HepG2 (cell line): Measurements from ENCODE around the gene NRN1L. TPM values are rescaled to one million over a fixed set of nuclear protein-coding genes. Genes with fewer than 3 reads are reported as not detected.

Experiments
- HNF1B ChIP-seq: sonication (generic); formaldehyde crosslinking; IDR thresholded peaks from 2 replicates; pipeline ENCODE4 v1.5.1; 2020; ENCODE audit warnings: mild to moderate bottlenecking, moderate library complexity, missing genetic modification reagents
- IRX3 ChIP-seq: sonication (generic); formaldehyde crosslinking; IDR thresholded peaks from 2 replicates; pipeline ENCODE4 v1.8.1; 2023; ENCODE audit warnings: mild to moderate bottlenecking, low read depth, missing genetic modification reagents, borderline replicate concordance
- JDP2 ChIP-seq: sonication (generic); formaldehyde crosslinking; IDR thresholded peaks from 2 replicates; pipeline ENCODE4 v1.8.1; 2022; ENCODE audit warnings: missing genetic modification reagents, borderline replicate concordance
- KLF6 ChIP-seq: IDR thresholded peaks from 2 replicates; pipeline ENCODE4 v1.8.0; 2016; ENCODE audit warnings: missing biosample characterization, missing genetic modification reagents
- PLSCR1 ChIP-seq: sonication (generic); formaldehyde crosslinking; IDR thresholded peaks from 2 replicates; pipeline ENCODE4 v1.5.0; 2020; ENCODE audit warnings: missing genetic modification reagents, mild to moderate bottlenecking, borderline replicate concordance
- RBM22 ChIP-seq: fragments of 200-400 bp; formaldehyde crosslinking; optimal IDR thresholded peaks from 2 replicates; pipeline ENCODE3; 2017; ENCODE audit warnings: mild to moderate bottlenecking, low read length, moderate library complexity
- SIX4 ChIP-seq: sonication (generic); formaldehyde crosslinking; IDR thresholded peaks from 2 replicates; pipeline ENCODE4 v1.4.0; 2020; ENCODE audit warnings: missing genetic modification reagents
- ZIK1 ChIP-seq: sonication (generic); formaldehyde crosslinking; IDR thresholded peaks from 2 replicates; pipeline ENCODE4 v1.5.0; 2020; ENCODE audit warnings: mild to moderate bottlenecking, low read depth, missing genetic modification reagents, borderline replicate concordance
- ZNF34 ChIP-seq: sonication (generic); formaldehyde crosslinking; IDR thresholded peaks from 2 replicates; pipeline ENCODE4 v1.4.0; 2020; ENCODE audit warnings: mild to moderate bottlenecking, missing genetic modification reagents, borderline replicate concordance
- ZNF780A ChIP-seq: sonication (generic); formaldehyde crosslinking; IDR thresholded peaks from 2 replicates; pipeline ENCODE4 v1.8.0; 2022; ENCODE audit warnings: mild to moderate bottlenecking, missing genetic modification reagents, moderate library complexity
- ZNF790 ChIP-seq: sonication (generic); formaldehyde crosslinking; IDR thresholded peaks from 2 replicates; pipeline ENCODE4 v1.8.0; 2022; ENCODE audit warnings: missing genetic modification reagents, mild to moderate bottlenecking, borderline replicate concordance
- ZNF816 ChIP-seq: sonication (generic); formaldehyde crosslinking; IDR thresholded peaks from 2 replicates; pipeline ENCODE4 v1.8.0; 2022; ENCODE audit warnings: missing genetic modification reagents, mild to moderate bottlenecking, borderline replicate concordance
- polyA plus RNA-seq, 8 experiments: library from polyadenylated mRNA; depleted of rRNA in 3 of 8; stranded (reverse) in 7 of 8; unstranded in 1 of 8; fragments of >200 nt; fragmentation: Illumina TruSeq in 4 of 8; extraction: Trizol in 4 of 8; gene quantifications; 2 replicates each; pipeline versions ENCODE4 v1.2.1 to v1.2.3, GENCODE V29; 2011 to 2016; ENCODE audit warnings: low read depth in 4 of 8, missing spikeins in 1 of 8, mixed read lengths in 1 of 8; ENCODE audit not compliant: insufficient read depth in 1 of 8
- total RNA-seq, 5 experiments: library from RNA; depleted of rRNA; stranded (reverse); fragments of >200 nt; fragmentation: Illumina TruSeq; extraction: Trizol; gene quantifications; 2 replicates each; pipeline ENCODE4 v1.2.3, GENCODE V29; 2016; ENCODE audit warnings: low read depth in 1 of 5
- TF ChIP-seq, protein P1 (sequence below): IDR thresholded peaks from 2 replicates; pipeline ENCODE4 v1.6.1; 2016; ENCODE audit warnings: mild to moderate bottlenecking
- TF ChIP-seq, protein P2 (sequence below): sonication (generic); formaldehyde crosslinking; IDR thresholded peaks from 2 replicates; pipeline ENCODE4 v1.4.0; 2020; ENCODE audit warnings: low read depth, mild to moderate bottlenecking, missing genetic modification reagents

The NRN1L gene
- total and polyA plus RNA-seq, 2 of the 13 experiments (the other 11 are each of a cell fraction or from before 2014, with no cell fraction given), result 0.53 to 1.2 TPM

GRCh38 chr16:67935402-67936123 is 50.9 kb downstream of the NRN1L start (continued):
- TF ChIP-seq PLSCR1 (no peak), RBM22 (no peak), ZNF790 (peak; percentile 80), ZNF780A (no peak), SIX4 (CRISPR knock-in tag) (peak; percentile 59), JDP2 (no peak), ZNF816 (CRISPR knock-in tag) (no peak; the same call in 1 of the 2 replicates), ZIK1 (peak; percentile 81; the same call in 1 of the 2 replicates), KLF6 (CRISPR knock-in tag) (peak; percentile 81; the same call in 1 of the 2 replicates), ZNF34 (CRISPR knock-in tag) (peak; percentile 90; the same call in 1 of the 2 replicates), HNF1B (CRISPR knock-in tag) (peak; percentile 92), IRX3 (CRISPR knock-in tag) (peak; percentile 86)
- TF ChIP-seq, protein P1, sequence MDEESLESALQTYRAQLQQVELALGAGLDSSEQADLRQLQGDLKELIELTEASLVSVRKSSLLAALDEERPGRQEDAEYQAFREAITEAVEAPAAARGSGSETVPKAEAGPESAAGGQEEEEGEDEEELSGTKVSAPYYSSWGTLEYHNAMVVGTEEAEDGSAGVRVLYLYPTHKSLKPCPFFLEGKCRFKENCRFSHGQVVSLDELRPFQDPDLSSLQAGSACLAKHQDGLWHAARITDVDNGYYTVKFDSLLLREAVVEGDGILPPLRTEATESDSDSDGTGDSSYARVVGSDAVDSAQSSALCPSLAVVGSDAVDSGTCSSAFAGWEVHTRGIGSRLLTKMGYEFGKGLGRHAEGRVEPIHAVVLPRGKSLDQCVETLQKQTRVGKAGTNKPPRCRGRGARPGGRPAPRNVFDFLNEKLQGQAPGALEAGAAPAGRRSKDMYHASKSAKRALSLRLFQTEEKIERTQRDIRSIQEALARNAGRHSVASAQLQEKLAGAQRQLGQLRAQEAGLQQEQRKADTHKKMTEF (CRISPR knock-in tag), result 0 out of 2 replicates have a peak, but pooled peaks have one; percentile 82
- TF ChIP-seq, protein P2, sequence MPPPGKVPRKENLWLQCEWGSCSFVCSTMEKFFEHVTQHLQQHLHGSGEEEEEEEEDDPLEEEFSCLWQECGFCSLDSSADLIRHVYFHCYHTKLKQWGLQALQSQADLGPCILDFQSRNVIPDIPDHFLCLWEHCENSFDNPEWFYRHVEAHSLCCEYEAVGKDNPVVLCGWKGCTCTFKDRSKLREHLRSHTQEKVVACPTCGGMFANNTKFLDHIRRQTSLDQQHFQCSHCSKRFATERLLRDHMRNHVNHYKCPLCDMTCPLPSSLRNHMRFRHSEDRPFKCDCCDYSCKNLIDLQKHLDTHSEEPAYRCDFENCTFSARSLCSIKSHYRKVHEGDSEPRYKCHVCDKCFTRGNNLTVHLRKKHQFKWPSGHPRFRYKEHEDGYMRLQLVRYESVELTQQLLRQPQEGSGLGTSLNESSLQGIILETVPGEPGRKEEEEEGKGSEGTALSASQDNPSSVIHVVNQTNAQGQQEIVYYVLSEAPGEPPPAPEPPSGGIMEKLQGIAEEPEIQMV (CRISPR knock-in tag), result peak; percentile 72
